ENCODE results near the gene FOXP1.

DNA sequence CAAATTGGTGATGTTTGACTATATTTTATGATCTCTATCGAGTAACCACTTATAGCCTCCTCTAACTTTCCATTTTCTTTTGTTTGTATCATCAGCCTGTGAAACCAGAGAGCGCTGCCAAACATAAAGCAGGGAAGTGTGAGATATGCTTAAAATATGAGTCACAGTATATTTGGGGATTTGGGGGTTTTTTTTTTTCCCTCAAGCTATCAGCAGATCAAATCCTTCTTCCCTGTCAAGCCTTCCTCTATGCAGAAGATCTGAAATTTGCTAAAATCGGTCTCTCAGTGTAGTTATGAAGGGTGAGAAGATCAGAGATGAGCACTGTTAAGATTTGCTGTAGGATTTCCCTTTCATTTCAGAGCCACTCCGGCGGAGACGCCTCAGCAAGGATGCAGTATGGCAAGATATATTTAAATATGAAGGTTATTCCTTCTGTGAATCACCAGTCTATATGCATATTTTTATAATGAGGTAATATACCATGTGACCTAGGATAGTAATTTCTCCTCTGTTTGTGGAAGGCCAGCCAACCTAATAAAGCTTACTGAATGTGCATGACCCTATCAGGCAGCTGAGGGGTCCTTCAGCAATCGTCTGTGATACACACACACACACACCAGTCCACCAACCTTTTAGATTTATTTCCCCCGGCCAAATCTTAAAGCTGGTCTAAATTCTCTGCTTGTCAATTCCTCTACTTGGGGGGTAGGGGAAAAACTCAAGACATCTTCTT, 474.1 kb downstream of the FOXP1 start:
- no peak for TF ChIP-seq POLR2A (IDR thresholded peaks at IDR 0.05)
- TF ChIP-seq, protein P1, sequence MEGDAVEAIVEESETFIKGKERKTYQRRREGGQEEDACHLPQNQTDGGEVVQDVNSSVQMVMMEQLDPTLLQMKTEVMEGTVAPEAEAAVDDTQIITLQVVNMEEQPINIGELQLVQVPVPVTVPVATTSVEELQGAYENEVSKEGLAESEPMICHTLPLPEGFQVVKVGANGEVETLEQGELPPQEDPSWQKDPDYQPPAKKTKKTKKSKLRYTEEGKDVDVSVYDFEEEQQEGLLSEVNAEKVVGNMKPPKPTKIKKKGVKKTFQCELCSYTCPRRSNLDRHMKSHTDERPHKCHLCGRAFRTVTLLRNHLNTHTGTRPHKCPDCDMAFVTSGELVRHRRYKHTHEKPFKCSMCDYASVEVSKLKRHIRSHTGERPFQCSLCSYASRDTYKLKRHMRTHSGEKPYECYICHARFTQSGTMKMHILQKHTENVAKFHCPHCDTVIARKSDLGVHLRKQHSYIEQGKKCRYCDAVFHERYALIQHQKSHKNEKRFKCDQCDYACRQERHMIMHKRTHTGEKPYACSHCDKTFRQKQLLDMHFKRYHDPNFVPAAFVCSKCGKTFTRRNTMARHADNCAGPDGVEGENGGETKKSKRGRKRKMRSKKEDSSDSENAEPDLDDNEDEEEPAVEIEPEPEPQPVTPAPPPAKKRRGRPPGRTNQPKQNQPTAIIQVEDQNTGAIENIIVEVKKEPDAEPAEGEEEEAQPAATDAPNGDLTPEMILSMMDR (IDR thresholded peaks at IDR 0.05), result no peak
